ENCODE measurements around the gene AFF3.
"Not testable (repeated sequence)": the region's sequence is repeated elsewhere in the genome, so short reads cannot be mapped to it uniquely, and the experiment has no call there.

AFF3 gene

DNA sequence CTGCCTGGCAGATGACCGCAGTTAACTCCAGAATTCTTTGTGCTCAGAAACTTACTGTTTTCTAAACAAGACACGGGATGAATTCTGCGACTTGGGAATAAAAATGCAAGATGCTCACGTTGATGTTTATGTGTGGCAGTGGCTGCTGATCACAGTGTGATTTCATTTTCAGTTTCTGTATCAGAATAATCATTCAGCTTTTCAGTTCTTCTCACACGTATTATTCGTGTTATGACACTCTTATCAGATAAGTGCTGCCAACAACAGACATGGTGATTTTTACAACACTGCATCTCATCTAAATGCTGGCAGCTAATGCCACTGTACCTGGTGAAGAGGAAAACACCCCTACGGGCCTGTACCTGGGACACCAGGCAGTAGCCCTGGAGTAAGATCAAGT is 379.7 kb downstream of the AFF3 start:
- Histone ChIP-seq H3K4me3 (ENCODE audit: insufficient read depth, low read depth, low read length, poor library complexity, severe bottlenecking) (no peak overlapping the region), H3K9me3 (ENCODE audit: control insufficient read depth, low read length) (no peaks in the 10 kb centered on the region), H3K27ac (ENCODE audit: insufficient read depth, low read length, poor library complexity, severe bottlenecking) (no peak overlapping the region), H3K36me3 (ENCODE audit: control insufficient read depth, insufficient read depth, low read length) (no peaks in the 10 kb centered on the region), H3K27me3 (replicated peaks; ENCODE audit: control insufficient read depth, insufficient read depth, low read length, poor library complexity, severe bottlenecking) (no peaks in the 10 kb centered on the region), H3K4me1 (ENCODE audit: control insufficient read depth, insufficient read depth, low read length, poor library complexity, severe bottlenecking) (no peaks in the 10 kb centered on the region)
- DNase-seq, result no peak

DNA sequence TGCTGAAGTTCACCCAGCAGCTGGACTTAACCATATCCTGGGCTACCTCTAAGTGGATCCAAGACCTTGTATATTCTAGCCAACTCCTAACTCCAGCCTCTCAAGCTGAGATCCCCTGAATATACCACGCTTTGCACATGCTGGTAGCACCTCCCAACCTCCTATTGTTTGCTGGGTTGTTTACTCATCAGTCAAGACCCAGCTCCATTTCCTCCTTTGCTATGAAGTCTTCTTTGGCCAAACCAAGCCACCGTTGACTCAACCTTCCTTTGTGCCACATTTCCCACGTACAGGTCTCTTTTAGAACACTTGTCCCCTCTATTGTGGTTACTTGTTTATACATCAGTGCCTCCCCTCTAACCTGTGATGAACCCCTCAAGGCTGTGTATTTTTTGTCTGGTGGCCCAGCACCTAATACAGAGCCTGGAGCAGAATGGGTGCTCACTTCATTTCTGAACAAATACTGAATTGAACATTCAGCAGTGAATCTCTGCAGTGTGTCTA is 384.7 kb downstream of the AFF3 start:
- Histone ChIP-seq H3K36me3 (ENCODE audit: control insufficient read depth, insufficient read depth, low read length) (no peaks in the 10 kb centered on the region), H3K9me3 (ENCODE audit: control insufficient read depth, low read length) (no peaks in the 10 kb centered on the region), H3K4me3 (ENCODE audit: insufficient read depth, low read depth, low read length, poor library complexity, severe bottlenecking) (no peak overlapping the region), H3K27me3 (replicated peaks; ENCODE audit: control insufficient read depth, insufficient read depth, low read length, poor library complexity, severe bottlenecking) (no peaks in the 10 kb centered on the region), H3K27ac (ENCODE audit: insufficient read depth, low read length, poor library complexity, severe bottlenecking) (no peak overlapping the region), H3K4me1 (ENCODE audit: control insufficient read depth, insufficient read depth, low read length, poor library complexity, severe bottlenecking) (no peaks in the 10 kb centered on the region)
- DNase-seq, result no peak

DNA sequence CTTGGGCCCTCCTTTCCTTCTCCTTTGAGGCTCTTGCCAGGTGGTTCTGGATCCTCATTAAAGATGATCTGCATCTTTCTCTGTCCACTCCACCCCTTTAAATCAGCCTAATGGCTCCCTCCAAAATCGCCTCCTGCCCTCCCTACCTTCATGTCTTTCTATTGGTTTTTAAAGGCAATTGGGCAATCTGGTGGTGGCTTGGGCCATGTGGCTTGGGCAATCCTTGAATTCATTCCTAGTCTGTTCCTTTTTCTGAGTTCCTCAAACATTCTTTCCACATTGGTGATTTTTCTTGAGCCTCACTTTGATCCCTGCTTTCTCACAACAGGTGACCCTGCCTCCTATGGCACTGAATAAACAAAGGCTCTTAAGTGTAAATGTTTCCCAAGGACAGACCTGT is 386.3 kb downstream of the AFF3 start:
- no peaks in the 10 kb centered on the region for H3K27me3 ChIP-seq (replicated peaks; ENCODE audit: control insufficient read depth, insufficient read depth, low read length, poor library complexity, severe bottlenecking)
- H3K4me1 ChIP-seq (ENCODE audit: control insufficient read depth, insufficient read depth, low read length, poor library complexity, severe bottlenecking), result no peaks in the 10 kb centered on the region
- no peak for DNase-seq
- no peak overlapping the region for H3K4me3 ChIP-seq (ENCODE audit: insufficient read depth, low read depth, low read length, poor library complexity, severe bottlenecking)
- no peak overlapping the region for H3K27ac ChIP-seq (ENCODE audit: insufficient read depth, low read length, poor library complexity, severe bottlenecking)
- no peaks in the 10 kb centered on the region for H3K9me3 ChIP-seq (ENCODE audit: control insufficient read depth, low read length)
- no peaks in the 10 kb centered on the region for H3K36me3 ChIP-seq (ENCODE audit: control insufficient read depth, insufficient read depth, low read length)

DNA sequence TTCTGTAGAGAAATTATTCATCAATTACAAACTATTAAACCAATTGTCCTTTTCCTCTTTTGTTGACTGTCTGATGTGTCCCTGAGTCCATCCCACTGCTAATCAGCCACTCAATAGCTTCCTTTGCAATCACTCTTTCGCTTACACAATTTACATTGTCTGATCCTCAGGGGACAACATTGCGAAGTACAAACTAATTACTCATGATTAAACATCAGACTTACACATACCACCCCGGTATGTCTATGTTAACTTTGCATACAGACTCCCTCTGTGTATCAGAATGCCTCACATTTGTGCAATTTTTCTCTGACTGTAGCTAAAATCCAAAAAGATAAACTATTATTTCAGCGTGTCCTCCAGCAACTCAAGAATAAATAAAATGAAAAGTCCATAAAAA is 388.2 kb downstream of the AFF3 start:
- Histone ChIP-seq H3K4me1 (ENCODE audit: control insufficient read depth, insufficient read depth, low read length, poor library complexity, severe bottlenecking) (no peaks in the 10 kb centered on the region), H3K27ac (ENCODE audit: insufficient read depth, low read length, poor library complexity, severe bottlenecking) (no peak overlapping the region), H3K9me3 (ENCODE audit: control insufficient read depth, low read length) (no peaks in the 10 kb centered on the region), H3K36me3 (ENCODE audit: control insufficient read depth, insufficient read depth, low read length) (no peaks in the 10 kb centered on the region), H3K4me3 (ENCODE audit: insufficient read depth, low read depth, low read length, poor library complexity, severe bottlenecking) (no peak overlapping the region), H3K27me3 (replicated peaks; ENCODE audit: control insufficient read depth, insufficient read depth, low read length, poor library complexity, severe bottlenecking) (no peaks in the 10 kb centered on the region)
- no peak for DNase-seq

DNA sequence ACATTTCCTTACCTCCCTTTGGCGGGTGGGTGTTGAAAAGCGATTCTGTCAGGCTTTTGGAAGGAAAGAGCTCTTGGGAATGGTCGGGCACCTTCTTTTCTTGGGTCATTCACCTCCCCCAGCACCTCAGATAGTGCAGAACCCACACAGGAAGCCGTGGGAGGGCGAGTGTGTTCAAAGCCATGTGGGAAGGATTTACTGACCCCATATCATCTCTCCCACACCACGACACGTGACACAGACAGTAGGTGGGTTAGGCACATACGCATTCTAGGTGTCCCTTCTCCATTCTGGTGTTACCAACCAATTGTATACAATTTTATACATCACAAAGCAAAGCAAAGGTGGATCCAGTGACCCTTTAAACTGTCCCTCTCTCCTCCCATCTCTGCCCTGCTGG is 388.9 kb downstream of the AFF3 start:
- Histone ChIP-seq H3K4me1 (ENCODE audit: control insufficient read depth, insufficient read depth, low read length, poor library complexity, severe bottlenecking) (no peaks in the 10 kb centered on the region), H3K27me3 (replicated peaks; ENCODE audit: control insufficient read depth, insufficient read depth, low read length, poor library complexity, severe bottlenecking) (no peaks in the 10 kb centered on the region), H3K9me3 (ENCODE audit: control insufficient read depth, low read length) (no peaks in the 10 kb centered on the region), H3K27ac (ENCODE audit: insufficient read depth, low read length, poor library complexity, severe bottlenecking) (no peak overlapping the region), H3K4me3 (ENCODE audit: insufficient read depth, low read depth, low read length, poor library complexity, severe bottlenecking) (no peak overlapping the region), H3K36me3 (ENCODE audit: control insufficient read depth, insufficient read depth, low read length) (no peaks in the 10 kb centered on the region)
- no peak for DNase-seq

DNA sequence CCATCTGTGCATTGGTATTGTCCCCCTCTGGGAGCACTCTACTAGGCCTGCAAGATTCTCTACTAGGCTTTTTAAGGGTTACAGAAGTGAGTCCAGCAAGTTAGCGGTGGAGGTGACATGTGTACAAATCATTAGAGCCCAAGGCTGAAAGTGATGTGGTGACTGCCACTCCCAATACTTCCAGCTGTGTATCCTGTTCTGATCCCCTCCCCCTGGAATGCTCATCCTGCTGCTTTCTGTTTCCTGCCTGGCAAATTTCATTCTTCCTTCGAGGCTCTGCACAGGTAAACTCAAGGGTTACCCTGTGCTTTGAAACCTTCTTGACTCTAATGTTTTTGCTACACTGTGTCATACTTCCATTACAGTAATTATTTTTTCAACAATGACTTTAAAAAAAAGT is 394.0 kb downstream of the AFF3 start:
- Histone ChIP-seq H3K27ac (ENCODE audit: insufficient read depth, low read length, poor library complexity, severe bottlenecking) (no peak overlapping the region), H3K4me1 (ENCODE audit: control insufficient read depth, insufficient read depth, low read length, poor library complexity, severe bottlenecking) (no peaks in the 10 kb centered on the region), H3K9me3 (ENCODE audit: control insufficient read depth, low read length) (no peaks in the 10 kb centered on the region), H3K27me3 (replicated peaks; ENCODE audit: control insufficient read depth, insufficient read depth, low read length, poor library complexity, severe bottlenecking) (no peaks in the 10 kb centered on the region), H3K4me3 (ENCODE audit: insufficient read depth, low read depth, low read length, poor library complexity, severe bottlenecking) (no peak overlapping the region), H3K36me3 (ENCODE audit: control insufficient read depth, insufficient read depth, low read length) (no peaks in the 10 kb centered on the region)
- no peak for DNase-seq

DNA sequence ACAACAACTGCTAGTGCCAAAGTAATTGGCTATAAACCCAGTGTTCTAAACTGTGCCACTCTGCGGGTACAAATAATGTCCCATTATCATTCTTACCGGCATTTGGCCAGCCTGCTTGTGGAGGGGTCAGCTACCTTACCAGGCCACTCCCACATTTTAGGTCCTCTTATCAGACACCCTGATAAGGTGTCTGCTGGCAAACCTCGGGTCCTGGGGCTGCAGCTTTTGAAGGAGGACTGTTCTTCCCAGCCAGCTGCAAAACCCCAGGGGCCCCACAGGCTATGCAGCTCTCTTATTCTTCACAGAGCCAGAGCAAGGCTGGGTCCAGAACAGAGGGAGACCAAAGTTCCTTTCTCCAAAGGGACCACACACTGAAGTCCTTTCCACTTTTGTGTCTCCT is 394.5 kb downstream of the AFF3 start:
- Histone ChIP-seq H3K4me3 (ENCODE audit: insufficient read depth, low read depth, low read length, poor library complexity, severe bottlenecking) (no peak overlapping the region), H3K9me3 (ENCODE audit: control insufficient read depth, low read length) (no peaks in the 10 kb centered on the region), H3K36me3 (ENCODE audit: control insufficient read depth, insufficient read depth, low read length) (no peaks in the 10 kb centered on the region), H3K27ac (ENCODE audit: insufficient read depth, low read length, poor library complexity, severe bottlenecking) (no peak overlapping the region), H3K27me3 (replicated peaks; ENCODE audit: control insufficient read depth, insufficient read depth, low read length, poor library complexity, severe bottlenecking) (no peaks in the 10 kb centered on the region), H3K4me1 (ENCODE audit: control insufficient read depth, insufficient read depth, low read length, poor library complexity, severe bottlenecking) (no peaks in the 10 kb centered on the region)
- DNase-seq, result no peak

DNA sequence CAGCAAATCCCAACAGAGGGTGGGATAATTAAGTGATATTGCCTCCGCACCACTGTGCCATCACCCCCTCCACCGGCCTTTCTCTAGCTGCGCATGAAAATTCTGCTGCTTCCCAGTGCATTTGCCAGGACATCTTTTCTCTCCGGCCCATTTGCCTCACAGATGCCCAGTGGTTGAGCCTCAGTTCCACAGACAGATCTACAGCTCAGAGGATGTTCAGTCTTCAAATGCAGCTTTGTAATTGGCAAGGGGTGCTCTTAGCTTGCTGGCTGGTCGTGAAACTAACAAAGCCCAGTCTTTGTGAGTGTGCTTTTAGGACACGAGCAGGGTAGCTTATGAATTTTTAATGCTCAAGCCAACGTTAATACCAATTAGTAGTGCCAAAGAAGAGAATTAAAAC is 399.2 kb downstream of the AFF3 start:
- Histone ChIP-seq H3K9me3 (ENCODE audit: control insufficient read depth, low read length) (no peaks in the 10 kb centered on the region), H3K4me3 (ENCODE audit: insufficient read depth, low read depth, low read length, poor library complexity, severe bottlenecking) (no peak overlapping the region), H3K4me1 (ENCODE audit: control insufficient read depth, insufficient read depth, low read length, poor library complexity, severe bottlenecking) (no peaks in the 10 kb centered on the region), H3K36me3 (ENCODE audit: control insufficient read depth, insufficient read depth, low read length) (no peaks in the 10 kb centered on the region), H3K27me3 (replicated peaks; ENCODE audit: control insufficient read depth, insufficient read depth, low read length, poor library complexity, severe bottlenecking) (no peaks in the 10 kb centered on the region), H3K27ac (ENCODE audit: insufficient read depth, low read length, poor library complexity, severe bottlenecking) (no peak overlapping the region)
- no peak for DNase-seq

DNA sequence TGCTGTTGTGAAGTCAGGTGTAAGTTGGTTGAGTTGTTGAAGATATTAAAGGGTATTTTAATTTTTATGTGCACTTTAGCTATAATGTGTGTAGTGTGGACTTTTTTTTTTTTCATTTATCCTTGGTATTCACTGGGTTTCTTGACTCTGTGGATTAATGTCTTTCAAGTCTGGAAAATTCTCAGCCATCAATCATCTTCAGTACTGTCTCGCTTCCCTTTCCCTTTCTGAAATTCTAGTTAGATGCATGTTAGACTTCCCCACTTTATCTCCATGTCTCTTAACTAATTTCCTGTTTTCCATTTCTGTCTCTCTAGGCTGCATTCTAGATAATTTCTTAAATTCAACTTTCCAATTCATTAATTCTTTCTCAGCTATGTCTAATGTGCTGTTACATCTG is 404.9 kb downstream of the AFF3 start:
- Histone ChIP-seq H3K27ac (ENCODE audit: insufficient read depth, low read length, poor library complexity, severe bottlenecking) (no peak overlapping the region), H3K9me3 (ENCODE audit: control insufficient read depth, low read length) (no peaks in the 10 kb centered on the region), H3K36me3 (ENCODE audit: control insufficient read depth, insufficient read depth, low read length) (no peaks in the 10 kb centered on the region), H3K27me3 (replicated peaks; ENCODE audit: control insufficient read depth, insufficient read depth, low read length, poor library complexity, severe bottlenecking) (no peaks in the 10 kb centered on the region), H3K4me3 (ENCODE audit: insufficient read depth, low read depth, low read length, poor library complexity, severe bottlenecking) (no peak overlapping the region), H3K4me1 (ENCODE audit: control insufficient read depth, insufficient read depth, low read length, poor library complexity, severe bottlenecking) (no peaks in the 10 kb centered on the region)
- DNase-seq, result no peak

DNA sequence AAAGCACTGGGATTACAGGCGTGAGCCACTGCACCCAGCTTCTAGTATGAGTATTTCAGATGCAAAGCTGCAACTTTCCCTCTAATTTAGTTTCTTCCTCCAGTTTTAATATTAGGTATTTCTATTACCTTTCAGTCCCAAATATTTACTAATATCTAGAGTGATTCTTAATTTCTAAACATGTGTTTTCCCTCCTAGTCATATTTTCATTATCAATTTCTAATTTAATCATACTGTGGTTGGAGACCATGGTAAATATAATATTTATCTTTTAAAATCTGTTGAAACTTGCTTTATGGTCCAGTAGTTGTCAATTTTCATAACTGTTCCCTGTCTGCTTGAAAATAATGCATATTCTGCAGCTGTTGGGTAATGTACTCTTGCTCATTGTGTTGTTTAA is 406.6 kb downstream of the AFF3 start:
- H3K27me3 ChIP-seq (replicated peaks; ENCODE audit: control insufficient read depth, insufficient read depth, low read length, poor library complexity, severe bottlenecking), result no peaks in the 10 kb centered on the region
- no peak for DNase-seq
- no peak overlapping the region for H3K27ac ChIP-seq (ENCODE audit: insufficient read depth, low read length, poor library complexity, severe bottlenecking)
- H3K9me3 ChIP-seq (ENCODE audit: control insufficient read depth, low read length), result no peaks in the 10 kb centered on the region
- H3K4me1 ChIP-seq (ENCODE audit: control insufficient read depth, insufficient read depth, low read length, poor library complexity, severe bottlenecking), result no peaks in the 10 kb centered on the region
- no peak overlapping the region for H3K4me3 ChIP-seq (ENCODE audit: insufficient read depth, low read depth, low read length, poor library complexity, severe bottlenecking)
- no peaks in the 10 kb centered on the region for H3K36me3 ChIP-seq (ENCODE audit: control insufficient read depth, insufficient read depth, low read length)

DNA sequence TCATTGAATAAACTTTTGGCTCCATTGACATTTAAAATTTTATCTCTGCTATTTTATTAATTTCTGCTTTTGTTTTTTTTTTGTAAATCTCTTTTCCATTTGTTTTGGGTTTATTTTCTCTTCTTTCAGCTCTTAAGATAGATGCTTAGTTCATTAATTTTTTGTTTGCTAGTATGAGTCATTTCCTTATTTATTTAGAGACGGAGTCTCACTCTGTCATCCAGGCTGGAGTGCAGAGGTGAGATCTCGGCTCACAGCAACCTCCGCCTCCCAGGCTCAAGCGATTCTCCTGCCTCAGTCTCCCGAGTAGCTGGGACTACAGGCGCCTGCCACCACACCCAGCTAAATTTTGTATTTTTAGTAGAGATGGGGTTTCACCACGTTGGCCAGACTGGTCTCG is 407.1 kb downstream of the AFF3 start:
- H3K4me3 ChIP-seq (ENCODE audit: insufficient read depth, low read depth, low read length, poor library complexity, severe bottlenecking); H3K27ac ChIP-seq (ENCODE audit: insufficient read depth, low read length, poor library complexity, severe bottlenecking); DNase-seq; H3K27me3 ChIP-seq (replicated peaks; ENCODE audit: control insufficient read depth, insufficient read depth, low read length, poor library complexity, severe bottlenecking); H3K36me3 ChIP-seq (ENCODE audit: control insufficient read depth, insufficient read depth, low read length); H3K4me1 ChIP-seq (ENCODE audit: control insufficient read depth, insufficient read depth, low read length, poor library complexity, severe bottlenecking); H3K9me3 ChIP-seq (ENCODE audit: control insufficient read depth, low read length): not testable (repeated sequence)

All from effector memory CD4-positive, alpha-beta T cell (primary cell).